Natural killer cell treated with Interleukin-12 subunit alpha and Interleukin-12 subunit beta and Interleukin-15 and Interleukin-18, amount 100 ng/mL, for 72 hours (primary cell): ENCODE data around the gene NFYC. TPM values are rescaled to one million over a fixed set of nuclear protein-coding genes. Genes with fewer than 3 reads are reported as not detected.
A peak's percentile ranks its signal among the peaks of the same experiment; 100 is the strongest.

Experiments
- ATAC-seq, 2 donors: fragments of 150-1000 bp; cut with Tn5 transposase in 1 of 2; sonication (Bioruptor Pico), chemical (Tn5 transposase) in 1 of 2; 2 replicates each; pipeline ENCODE4 v1.10.0; 2021
- DNase-seq: peaks from one replicate; pipeline ENCODE4 v3.0.0; 2022; ENCODE audit warnings: low spot score
- H3K27ac Mint-ChIP-seq, 2 donors: 1 replicate in 1 of 2; 2 replicates in 1 of 2; pipeline ENCODE4 v1.8.0; 2022; ENCODE audit warnings: mixed read lengths in 2 of 2, mild to moderate bottlenecking in 1 of 2, moderate library complexity in 1 of 2
- H3K27me3 Mint-ChIP-seq, 2 donors: 1 replicate in 1 of 2; 2 replicates in 1 of 2; pipeline ENCODE4 v1.8.0; 2022; ENCODE audit warnings: mixed read lengths in 2 of 2
- H3K36me3 Mint-ChIP-seq: one replicate; pipeline ENCODE4 v1.8.0; 2022; ENCODE audit warnings: mixed read lengths
- H3K4me1 Mint-ChIP-seq, 2 donors: 1 replicate in 1 of 2; 2 replicates in 1 of 2; pipeline ENCODE4 v1.8.0; 2022; ENCODE audit warnings: low read depth in 2 of 2, mixed read lengths in 2 of 2, mild to moderate bottlenecking in 1 of 2
- H3K4me3 Mint-ChIP-seq: one replicate; pipeline ENCODE4 v1.8.0; 2022; ENCODE audit warnings: mixed read lengths
- H3K9me3 Mint-ChIP-seq: 2 replicates; pipeline ENCODE4 v1.8.0; 2022; ENCODE audit warnings: mixed read lengths
- total RNA-seq, 2 donors: library from RNA; stranded (reverse); gene quantifications; one replicate each; pipeline ENCODE4 v1.2.3, GENCODE V29; 2022

The NFYC gene
- total RNA-seq, 2 donors from 2014 or later = 56.7 to 80.3 TPM

DNA sequence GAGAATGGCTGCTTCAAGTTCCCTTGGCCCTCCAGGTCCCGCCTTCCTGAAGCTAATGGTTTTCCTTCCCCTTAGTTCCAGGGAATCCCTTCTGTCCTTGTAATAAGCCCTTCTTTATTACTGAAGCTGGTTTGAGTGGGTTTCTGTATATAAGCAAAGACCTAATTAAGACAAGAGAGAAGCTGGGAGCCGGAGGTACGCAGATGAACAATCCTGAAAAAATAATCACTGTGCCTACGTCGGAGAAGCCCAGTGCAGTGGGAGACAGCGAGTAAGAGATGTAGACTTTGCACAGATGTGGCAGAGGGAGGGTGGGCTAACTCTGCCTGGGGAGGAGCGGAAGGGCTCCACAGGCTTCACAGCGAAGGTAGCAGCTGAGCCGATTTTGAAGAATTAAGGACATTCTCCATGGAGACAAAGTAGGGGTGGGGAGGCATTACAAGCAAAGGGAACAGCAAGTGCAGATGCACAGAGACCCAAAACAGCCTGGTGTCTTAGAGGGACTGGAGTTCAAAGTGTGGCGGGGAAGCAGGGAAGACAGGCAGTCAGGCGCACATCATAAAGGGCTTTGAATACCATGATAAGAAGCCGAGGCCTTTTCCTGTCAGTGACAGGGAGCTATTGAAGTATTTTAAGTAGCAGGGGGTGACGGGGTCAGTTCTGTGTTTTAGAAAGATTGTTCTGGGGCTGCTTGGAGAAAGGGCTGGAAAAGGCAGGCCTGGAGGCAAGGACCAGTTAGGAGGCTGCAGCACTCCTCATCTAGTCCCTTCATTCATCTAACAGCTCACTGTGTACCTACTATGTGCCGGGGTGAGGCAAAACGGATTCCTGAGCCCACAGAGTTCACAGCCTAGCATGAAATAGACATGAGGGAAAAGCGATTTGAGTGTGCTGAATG is 32.5 kb upstream of the NFYC start:
- no peak for DNase-seq
- ATAC-seq = no peak
- H3K36me3 Mint-ChIP-seq = no peaks in the 10 kb centered on the region
- peaks cover 0 to 7% of the 10 kb centered on the region in 2 donors for H3K27me3 Mint-ChIP-seq
- no peak overlapping the region for H3K4me3 Mint-ChIP-seq
- no peaks in the 10 kb centered on the region for H3K9me3 Mint-ChIP-seq
- peaks cover 12 to 14% of the 10 kb centered on the region in 2 donors for H3K4me1 Mint-ChIP-seq
- no peak overlapping the region for H3K27ac Mint-ChIP-seq

DNA sequence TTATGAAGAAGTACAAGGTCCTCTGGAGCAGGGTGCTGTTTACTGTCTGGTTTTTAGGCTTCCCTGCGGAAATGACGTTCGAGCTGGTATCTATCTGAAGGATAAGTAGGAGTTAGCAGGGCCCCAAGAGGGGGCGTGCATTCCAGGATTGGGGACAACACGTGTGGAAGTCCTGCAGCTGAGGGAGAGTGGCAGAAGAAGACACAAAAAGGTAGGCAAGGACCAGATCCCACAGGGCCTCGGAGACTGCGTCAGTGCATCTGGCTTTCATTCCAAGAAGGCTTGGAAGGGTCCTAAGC is 31.9 kb upstream of the NFYC start:
- peaks cover 0 to 2% of the 10 kb centered on the region in 2 donors for H3K27me3 Mint-ChIP-seq

DNA sequence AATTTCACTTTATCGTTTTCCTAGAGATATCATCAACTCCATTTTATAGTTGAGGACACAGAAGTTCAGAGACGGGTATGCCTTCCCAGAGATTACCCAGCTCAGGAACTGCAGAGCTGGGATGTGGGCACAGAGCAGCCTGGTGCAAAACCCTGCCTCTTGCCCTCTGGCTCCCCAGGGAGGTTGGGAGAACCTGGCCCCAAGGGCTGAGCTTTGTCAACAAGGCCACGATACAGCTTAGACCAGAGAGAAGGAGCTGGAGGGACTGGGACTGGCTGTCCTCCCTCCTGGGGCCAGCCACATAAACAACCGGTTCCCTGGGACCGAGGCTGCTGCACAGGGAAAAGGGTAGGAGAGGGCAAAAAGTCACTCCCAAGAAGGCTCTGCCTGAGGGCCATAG is 29.8 kb upstream of the NFYC start:
- no peak for ATAC-seq
- H3K27ac Mint-ChIP-seq = no peak overlapping the region
- H3K4me1 Mint-ChIP-seq = peaks cover 15 to 20% of the 10 kb centered on the region in 2 donors
- H3K4me3 Mint-ChIP-seq = no peak overlapping the region
- H3K36me3 Mint-ChIP-seq = no peaks in the 10 kb centered on the region
- no peaks in the 10 kb centered on the region for H3K27me3 Mint-ChIP-seq
- H3K9me3 Mint-ChIP-seq = no peaks in the 10 kb centered on the region
- no peak for DNase-seq

More for the DNA sequence above, 31.9 kb upstream of the NFYC start:
- no peaks in the 10 kb centered on the region for H3K36me3 Mint-ChIP-seq
- no peak for ATAC-seq
- H3K27ac Mint-ChIP-seq = no peak overlapping the region
- no peak overlapping the region for H3K4me3 Mint-ChIP-seq
- H3K4me1 Mint-ChIP-seq = peaks cover 12% of the 10 kb centered on the region in 2 donors
- DNase-seq = no peak
- no peaks in the 10 kb centered on the region for H3K9me3 Mint-ChIP-seq

DNA sequence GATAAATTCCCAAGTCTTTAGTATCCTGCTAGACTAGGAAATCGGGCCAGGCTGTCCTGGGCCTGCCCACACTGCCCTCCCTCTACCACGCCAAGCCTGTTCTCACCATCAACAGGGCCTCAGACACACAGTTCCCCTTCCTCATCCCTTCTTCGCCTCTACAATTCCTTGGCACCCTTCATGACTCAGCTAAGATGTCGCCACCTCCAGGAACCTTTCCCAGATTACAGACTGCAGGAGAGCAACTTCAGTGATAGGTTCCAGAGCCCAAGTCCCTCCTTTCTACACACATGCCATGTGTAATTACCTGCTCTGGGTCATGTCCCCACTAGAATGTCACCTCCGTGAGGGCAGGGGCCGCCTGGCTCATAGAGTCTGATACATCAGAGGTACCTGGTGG is 29.4 kb upstream of the NFYC start:
- no peaks in the 10 kb centered on the region for H3K36me3 Mint-ChIP-seq
- H3K9me3 Mint-ChIP-seq = no peaks in the 10 kb centered on the region
- H3K27me3 Mint-ChIP-seq = no peaks in the 10 kb centered on the region
- DNase-seq = no peak
- no peak for ATAC-seq
- H3K4me1 Mint-ChIP-seq = peaks cover 15 to 20% of the 10 kb centered on the region in 2 donors
- H3K4me3 Mint-ChIP-seq = no peak overlapping the region
- no peak overlapping the region for H3K27ac Mint-ChIP-seq

DNA sequence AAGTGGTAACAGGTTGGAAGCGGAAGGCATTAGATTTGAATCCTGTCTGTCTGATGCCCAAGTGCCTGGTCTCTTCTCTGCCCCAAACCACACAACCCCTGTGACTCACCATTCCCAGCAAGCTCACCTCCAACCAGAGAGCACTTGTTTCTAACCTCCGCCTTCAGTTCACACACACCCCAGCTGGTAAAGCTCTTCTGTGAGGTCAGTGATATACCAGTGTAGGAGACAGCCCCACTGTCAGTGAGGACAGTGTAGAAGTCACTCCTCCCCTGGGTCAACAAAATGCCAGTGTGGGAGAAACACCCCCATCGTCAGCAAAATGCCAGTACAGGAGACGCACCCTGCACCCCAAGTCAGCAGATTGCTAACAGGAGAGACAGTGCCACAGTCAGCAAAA is 28.6 kb upstream of the NFYC start:
- no peak overlapping the region for H3K4me3 Mint-ChIP-seq
- ATAC-seq (no peak), DNase-seq (no peak)
- H3K27me3 Mint-ChIP-seq = no peaks in the 10 kb centered on the region
- H3K36me3 Mint-ChIP-seq = no peaks in the 10 kb centered on the region
- no peaks in the 10 kb centered on the region for H3K9me3 Mint-ChIP-seq
- H3K4me1 Mint-ChIP-seq = peaks cover 15 to 20% of the 10 kb centered on the region in 2 donors
- no peak overlapping the region for H3K27ac Mint-ChIP-seq

DNA sequence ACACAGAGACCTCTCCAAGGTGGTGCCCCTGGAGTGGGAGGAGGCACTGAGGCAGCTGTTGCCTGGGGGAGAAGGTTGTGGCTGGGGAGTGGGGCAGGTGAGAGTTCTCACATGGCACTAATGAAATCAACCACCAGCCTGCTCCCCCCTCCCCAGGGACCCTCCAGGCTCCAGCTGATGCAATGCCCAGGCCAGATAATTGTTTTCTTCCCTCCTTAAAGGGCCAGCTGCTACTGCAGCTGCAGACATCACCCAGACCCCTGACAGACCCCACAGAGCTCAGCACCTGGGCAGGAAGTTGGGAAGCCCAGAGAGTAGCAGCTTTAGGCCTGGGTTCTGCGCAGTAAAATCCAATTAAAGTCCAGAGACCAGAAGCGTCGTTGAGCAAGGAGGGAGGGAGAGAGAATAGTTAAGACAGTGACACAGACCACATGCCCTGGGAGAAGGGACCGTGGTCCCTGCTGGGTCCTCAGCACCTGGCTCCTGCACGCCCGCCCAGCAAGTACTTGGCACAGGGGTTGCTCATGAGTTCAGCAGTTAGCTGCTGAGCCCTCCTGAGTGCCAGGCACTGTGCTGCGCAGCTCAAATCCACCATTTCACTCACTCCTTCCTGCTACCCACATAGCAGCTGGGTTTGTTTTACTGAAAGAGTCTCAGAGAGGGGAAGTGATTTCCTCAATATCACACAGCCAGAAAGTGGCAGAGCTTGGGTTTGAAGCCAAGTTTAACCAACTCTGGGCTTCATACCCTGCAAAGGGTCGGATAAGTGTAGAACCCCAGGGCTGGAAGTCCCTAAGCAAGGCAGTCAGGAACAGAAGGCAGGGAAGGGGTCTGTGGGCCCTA is 28.0 kb upstream of the NFYC start:
- H3K4me1 Mint-ChIP-seq = peaks cover 15 to 20% of the 10 kb centered on the region in 2 donors
- no peaks in the 10 kb centered on the region for H3K27me3 Mint-ChIP-seq
- no peaks in the 10 kb centered on the region for H3K9me3 Mint-ChIP-seq
- no peaks in the 10 kb centered on the region for H3K36me3 Mint-ChIP-seq
- no peak overlapping the region for H3K27ac Mint-ChIP-seq
- DNase-seq = no peak
- peak overlapping the region; percentile 53 for H3K4me3 Mint-ChIP-seq
- ATAC-seq = no peak

DNA sequence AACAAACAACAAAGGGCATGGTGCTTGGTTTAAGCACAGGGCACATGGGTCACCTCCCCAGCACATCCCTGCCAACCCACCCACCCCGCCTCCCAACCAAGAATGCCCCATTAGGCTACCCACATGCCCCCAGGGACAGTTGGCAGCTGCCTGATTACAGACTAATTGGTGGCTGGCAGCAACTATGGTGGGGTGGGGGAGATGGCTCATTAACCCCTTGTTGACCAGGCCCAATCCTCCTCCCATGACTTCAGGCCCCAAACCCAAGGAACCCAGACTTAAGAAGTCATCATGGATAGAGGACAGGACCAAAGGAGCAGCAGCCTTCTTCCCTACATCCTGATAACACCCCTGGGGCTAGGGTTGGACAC is 27.4 kb upstream of the NFYC start:
- Mint-ChIP-seq H3K27me3 (no peaks in the 10 kb centered on the region), H3K4me3 (peak overlapping the region; percentile 53), H3K4me1 (peaks cover 15 to 20% of the 10 kb centered on the region in 2 donors), H3K27ac (no peak overlapping the region), H3K9me3 (no peaks in the 10 kb centered on the region), H3K36me3 (no peaks in the 10 kb centered on the region)
- no peak for ATAC-seq
- DNase-seq = no peak

DNA sequence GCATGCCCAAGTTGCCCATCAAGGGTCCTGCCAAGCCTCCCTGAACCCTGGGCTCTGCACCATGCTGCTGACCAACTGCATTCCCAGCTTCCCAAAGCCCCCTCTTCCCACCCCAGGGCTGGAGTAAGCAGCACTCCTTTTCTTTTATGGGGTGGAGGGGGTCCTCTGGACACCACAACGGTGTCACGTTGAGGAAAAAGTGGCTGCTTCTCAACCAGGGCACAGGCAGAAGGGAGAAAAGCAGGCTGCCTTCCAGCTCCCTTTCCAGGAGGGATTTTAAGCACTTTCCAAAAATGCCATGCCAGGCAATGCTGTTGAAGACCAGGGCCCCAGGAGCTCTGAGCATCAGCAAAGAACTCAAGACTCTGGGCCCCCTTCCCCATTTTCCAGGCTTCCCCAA is 26.7 kb upstream of the NFYC start:
- no peaks in the 10 kb centered on the region for H3K36me3 Mint-ChIP-seq
- H3K27ac Mint-ChIP-seq = no peak overlapping the region
- DNase-seq (no peak), ATAC-seq (no peak)
- H3K9me3 Mint-ChIP-seq = no peaks in the 10 kb centered on the region
- peaks cover 15 to 20% of the 10 kb centered on the region in 2 donors for H3K4me1 Mint-ChIP-seq
- H3K4me3 Mint-ChIP-seq = peak overlapping the region; percentile 50
- H3K27me3 Mint-ChIP-seq = no peaks in the 10 kb centered on the region

DNA sequence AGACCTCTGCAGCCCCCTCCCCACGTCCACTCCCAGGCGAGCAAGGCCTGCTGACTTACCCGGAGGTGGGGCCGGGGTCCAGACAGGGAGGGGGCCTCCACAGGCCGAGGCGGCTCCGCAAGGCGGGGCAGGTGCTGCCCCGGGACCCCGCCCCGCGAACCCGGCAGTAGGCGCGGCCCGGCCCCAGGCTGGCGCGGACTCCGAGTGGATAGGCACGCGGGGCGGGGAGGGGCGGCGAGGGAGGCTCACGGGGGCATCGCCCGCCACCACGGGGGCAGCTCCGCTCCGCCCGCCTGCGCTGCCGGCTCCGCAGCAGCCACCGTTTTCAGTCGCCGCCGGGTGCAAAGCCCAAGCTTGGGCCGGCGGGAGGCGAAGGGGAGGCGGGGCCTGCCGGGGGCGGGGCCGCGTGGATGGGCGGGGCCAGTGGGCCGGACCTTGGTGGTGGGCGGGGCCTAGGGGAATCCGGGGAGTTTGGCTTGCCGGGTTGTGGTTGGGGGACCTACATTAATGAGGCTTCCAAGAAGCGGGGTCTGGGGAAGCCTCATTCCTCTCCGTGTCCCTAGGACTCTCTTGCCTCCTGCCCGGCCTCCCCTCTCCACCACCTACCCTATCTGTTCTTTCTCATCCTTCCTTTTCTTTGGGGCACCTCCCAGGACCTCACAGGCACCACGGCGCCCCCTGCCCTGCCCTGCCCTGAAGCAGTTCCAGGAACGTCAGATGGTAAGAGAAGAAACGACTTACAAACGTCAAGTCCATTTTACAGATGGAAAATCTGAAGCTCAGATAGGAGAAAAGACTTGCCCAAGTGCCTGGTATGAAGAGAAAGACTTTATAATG is 26.0 kb upstream of the NFYC start, which contains the start of gene RIMS3:
RIMS3 (minus strand) TSS at position 348 of the 837 bp plus-strand sequence. CDS start 23,757 bp downstream, outside the sequence.
- H3K4me1 Mint-ChIP-seq = peaks cover 15 to 20% of the 10 kb centered on the region in 2 donors
- no peaks in the 10 kb centered on the region for H3K36me3 Mint-ChIP-seq
- no peaks in the 10 kb centered on the region for H3K27me3 Mint-ChIP-seq
- ATAC-seq = peak; percentile 93 to 94
- peak within 1 kb of the TSS; percentile 46 to 64 for H3K27ac Mint-ChIP-seq
- no peaks in the 10 kb centered on the region for H3K9me3 Mint-ChIP-seq
- peak within 1 kb of the TSS; percentile 95 for H3K4me3 Mint-ChIP-seq
- DNase-seq = peak; percentile 86

DNA sequence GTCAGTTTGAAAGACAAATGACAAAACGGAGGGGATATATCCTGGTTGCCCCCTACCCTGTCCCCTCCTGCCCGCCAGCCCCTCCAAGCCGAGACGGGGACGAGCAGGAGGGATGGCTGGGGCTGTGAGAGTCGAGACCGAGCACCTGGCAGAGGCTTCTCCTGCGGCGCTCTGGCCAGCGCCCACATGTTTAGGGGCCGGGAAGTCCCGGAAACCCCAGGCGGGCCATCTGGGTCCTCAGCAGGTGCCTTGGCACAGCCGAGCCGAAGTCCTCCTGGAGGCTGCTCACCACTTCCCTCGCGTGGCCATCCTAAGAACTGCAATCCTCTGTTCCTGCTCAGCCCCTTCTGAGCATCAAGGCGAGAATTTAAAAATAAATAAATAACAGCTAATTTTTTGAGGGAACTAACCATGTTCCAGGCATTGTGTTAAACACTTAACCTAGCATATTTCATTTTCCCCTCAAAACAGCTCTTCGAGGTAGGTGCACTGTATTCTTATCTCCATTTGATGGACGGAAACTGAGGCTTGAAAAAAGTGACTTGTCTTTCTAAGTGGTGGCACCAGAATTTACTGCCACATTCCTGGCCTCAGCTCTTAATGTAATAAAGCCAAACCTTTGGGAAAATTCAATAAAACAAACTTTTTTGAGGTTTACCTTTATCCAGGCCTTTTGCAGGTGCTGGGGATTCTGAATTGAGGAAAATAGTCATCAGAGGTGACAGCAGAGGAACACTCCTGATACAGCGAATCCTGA is 22.6 kb upstream of the NFYC start:
- ATAC-seq (peak; percentile 65 to 73), DNase-seq (peak; percentile 89)
- Mint-ChIP-seq H3K4me3 (peak overlapping the region; percentile 27), H3K9me3 (no peaks in the 10 kb centered on the region), H3K36me3 (no peaks in the 10 kb centered on the region), H3K27ac (no peak overlapping the region), H3K4me1 (peaks cover 3 to 9% of the 10 kb centered on the region in 2 donors), H3K27me3 (no peaks in the 10 kb centered on the region)

DNA sequence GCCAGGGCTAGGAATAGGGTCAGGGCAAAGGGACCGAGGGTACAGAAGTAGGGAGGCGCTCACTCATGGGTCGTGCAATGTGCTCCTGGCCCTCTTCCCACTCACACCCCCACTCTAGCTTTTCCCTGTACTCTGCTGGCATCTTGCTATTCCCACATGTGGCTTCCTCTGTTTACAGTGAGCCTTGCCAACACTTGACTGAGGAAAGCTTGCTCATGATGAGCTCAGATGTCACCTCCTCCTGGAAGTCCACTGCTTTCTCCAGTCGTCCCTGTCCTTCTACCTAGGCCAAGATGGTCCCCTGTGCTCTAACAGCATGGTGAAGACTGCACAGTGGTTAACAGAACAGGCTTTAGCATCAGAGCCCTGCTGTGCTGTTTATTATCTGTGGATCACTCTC is 18.1 kb upstream of the NFYC start:
- Mint-ChIP-seq H3K36me3 (no peaks in the 10 kb centered on the region), H3K27me3 (peaks cover 0 to 2% of the 10 kb centered on the region in 2 donors), H3K4me1 (no peaks in the 10 kb centered on the region), H3K27ac (no peak overlapping the region), H3K4me3 (no peak overlapping the region), H3K9me3 (no peaks in the 10 kb centered on the region)
- ATAC-seq (no peak), DNase-seq (no peak)

DNA sequence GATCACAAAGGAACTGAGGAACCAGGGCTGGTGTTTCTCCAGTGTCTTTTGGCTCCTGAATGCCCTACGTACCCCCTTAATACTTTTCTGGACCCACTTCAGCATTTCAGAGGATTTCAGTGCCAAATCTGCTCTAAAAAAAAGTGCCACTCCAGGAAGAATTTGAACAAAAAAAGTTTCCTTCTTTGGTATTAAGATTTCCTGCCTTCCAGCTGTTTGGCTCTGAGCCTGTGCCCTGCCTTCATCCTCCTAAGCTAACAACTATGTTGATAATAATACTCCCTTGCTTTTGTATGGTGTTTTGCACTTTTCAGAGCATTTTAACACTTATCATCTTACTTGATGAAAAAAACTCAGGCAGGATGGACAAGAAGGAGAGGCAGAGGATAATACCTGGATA is 15.0 kb upstream of the NFYC start:
- H3K9me3 Mint-ChIP-seq = no peaks in the 10 kb centered on the region

More for the DNA sequence above, 15.0 kb upstream of the NFYC start:
- Mint-ChIP-seq H3K4me1 (no peaks in the 10 kb centered on the region), H3K4me3 (no peak overlapping the region), H3K27ac (no peak overlapping the region), H3K27me3 (peaks cover 0 to 2% of the 10 kb centered on the region in 2 donors), H3K36me3 (no peaks in the 10 kb centered on the region)
- DNase-seq = no peak
- no peak for ATAC-seq
